PC-9 (cell line): ENCODE measurements around the gene CAMSAP3. TPM values are rescaled to one million over a fixed set of nuclear protein-coding genes. Genes with fewer than 3 reads are reported as not detected.

Experiments used
- BruUV-seq: library from RNA; stranded (reverse); fragments of 400-500 nt; replicated peaks from 2 replicates; lab custom pipeline; 2021; lab: Mats Ljungman, UMichigan
- CTCF ChIA-PET: fragments of 300-600 bp; sonication (Branson Sonifier 250); formaldehyde crosslinking; loops from one replicate; lab custom pipeline; 2022; ENCODE audit warnings: antibody characterized with exemption; lab: Charles Lee
- POLR2A ChIA-PET: fragments of 300-600 bp; sonication (Branson Sonifier 250); formaldehyde crosslinking; loops from one replicate; lab custom pipeline; 2022; ENCODE audit warnings: antibody characterized with exemption; ENCODE audit not compliant: unreplicated experiment; lab: Charles Lee
- DNase-seq, 2 experiments: peaks; one replicate each; pipeline versions ENCODE4 v3.0.0 to v3.0.0-alpha.2; 2015 to 2022; ENCODE audit warnings: mixed read lengths in 1 of 2
- H2AFZ ChIP-seq: fragments of 200-600 bp; sonication (generic); 2 replicates; pipeline ENCODE4 v1.8.1; 2017; ENCODE audit warnings: antibody characterized with exemption
- H3F3A ChIP-seq: fragments of 200-600 bp; sonication (generic); 2 replicates; pipeline ENCODE4 v1.8.1; 2017; ENCODE audit warnings: antibody characterized with exemption, mild to moderate bottlenecking, low read depth; ENCODE audit not compliant: insufficient read depth
- H3K27ac ChIP-seq: fragments of 200-600 bp; sonication (generic); 2 replicates; pipeline ENCODE4 v1.6.1; 2016; ENCODE audit warnings: mixed run types
- H3K27me3 ChIP-seq: fragments of 200-600 bp; sonication (generic); 2 replicates; pipeline ENCODE4 v1.6.1; 2016; ENCODE audit warnings: low read depth, mixed run types; ENCODE audit not compliant: insufficient read depth
- H3K36me3 ChIP-seq: fragments of 200-600 bp; sonication (generic); 2 replicates; pipeline ENCODE4 v1.6.1; 2016; ENCODE audit warnings: low read depth, mixed run types
- H3K4me1 ChIP-seq: fragments of 200-600 bp; sonication (generic); replicated peaks from 2 replicates; pipeline ENCODE4 v1.6.1; 2016; ENCODE audit warnings: mixed run types; ENCODE audit not compliant: insufficient read depth
- H3K4me2 ChIP-seq: fragments of 200-600 bp; sonication (generic); 2 replicates; pipeline ENCODE4 v1.6.1; 2017; ENCODE audit warnings: mixed run types
- H3K4me3 ChIP-seq: fragments of 200-600 bp; sonication (generic); 2 replicates; pipeline ENCODE4 v1.6.1; 2016; ENCODE audit warnings: mixed run types
- H3K79me2 ChIP-seq: fragments of 200-600 bp; sonication (generic); 2 replicates; pipeline ENCODE4 v1.6.1; 2017; ENCODE audit warnings: low read depth, mixed run types
- H3K9me2 ChIP-seq: fragments of 200-600 bp; sonication (generic); 2 replicates; pipeline ENCODE4 v1.8.1; 2017; ENCODE audit warnings: mild to moderate bottlenecking; ENCODE audit not compliant: insufficient read depth
- H3K9me3 ChIP-seq: fragments of 200-600 bp; sonication (generic); 2 replicates; pipeline ENCODE4 v1.8.1; 2016; ENCODE audit warnings: low read depth; ENCODE audit not compliant: insufficient read depth
- H4K20me1 ChIP-seq: fragments of 200-600 bp; sonication (generic); 2 replicates; pipeline ENCODE4 v1.8.1; 2017; ENCODE audit not compliant: insufficient read depth
- EZH2 ChIP-seq: fragments of 200-600 bp; sonication (generic); IDR thresholded peaks from 2 replicates; pipeline ENCODE4 v1.8.0; 2017; ENCODE audit warnings: antibody characterized with exemption, low read depth
- intact Hi-C: fragments of 100-400 bp; cut with micrococcal nuclease; formaldehyde crosslinking; loops from one replicate; pipeline ENCODE4 v1.10.0; 2022; ENCODE audit not compliant: unreplicated experiment
- total RNA-seq: library from RNA; stranded (reverse); gene quantifications from 2 replicates; pipeline ENCODE4 v1.2.3, GENCODE V29; 2021
- TF ChIP-seq, protein P1 (sequence below): fragments of 200-600 bp; sonication (generic); conservative IDR thresholded peaks from 2 replicates; pipeline ENCODE4 v1.6.1; 2017; ENCODE audit warnings: mixed run types, antibody characterized with exemption, mild to moderate bottlenecking, moderate library complexity

The CAMSAP3 gene
- total RNA-seq, 1 experiment from 2014 or later: 25.9 TPM

DNA sequence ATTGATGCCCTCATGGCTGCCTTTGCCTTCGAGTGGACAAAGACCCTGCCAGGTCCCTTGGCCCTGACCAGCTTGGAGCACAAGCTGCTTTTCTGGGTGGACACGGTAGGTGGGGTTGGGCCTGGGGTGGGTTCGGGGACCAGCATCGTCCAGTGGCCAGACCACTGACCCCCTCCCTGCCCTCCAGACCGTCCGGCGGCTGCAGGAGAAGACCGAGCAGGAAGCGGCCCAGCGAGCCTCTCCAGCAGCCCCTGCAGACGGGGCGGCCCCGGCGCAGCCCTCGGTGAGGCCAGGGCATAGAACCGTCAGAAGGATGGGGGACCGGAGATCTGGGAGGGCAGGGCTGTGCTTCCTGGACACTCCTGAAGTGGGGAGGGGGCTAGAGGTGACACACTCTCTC is 10.6 kb downstream of the CAMSAP3 start:
- CTCF ChIA-PET: interaction anchor here (0.6 to 1.3 kb wide), 2 partner anchors 38 to 317 kb away, joined by 5 to 12 read pairs; no protein-coding TSS in a partner anchor

DNA sequence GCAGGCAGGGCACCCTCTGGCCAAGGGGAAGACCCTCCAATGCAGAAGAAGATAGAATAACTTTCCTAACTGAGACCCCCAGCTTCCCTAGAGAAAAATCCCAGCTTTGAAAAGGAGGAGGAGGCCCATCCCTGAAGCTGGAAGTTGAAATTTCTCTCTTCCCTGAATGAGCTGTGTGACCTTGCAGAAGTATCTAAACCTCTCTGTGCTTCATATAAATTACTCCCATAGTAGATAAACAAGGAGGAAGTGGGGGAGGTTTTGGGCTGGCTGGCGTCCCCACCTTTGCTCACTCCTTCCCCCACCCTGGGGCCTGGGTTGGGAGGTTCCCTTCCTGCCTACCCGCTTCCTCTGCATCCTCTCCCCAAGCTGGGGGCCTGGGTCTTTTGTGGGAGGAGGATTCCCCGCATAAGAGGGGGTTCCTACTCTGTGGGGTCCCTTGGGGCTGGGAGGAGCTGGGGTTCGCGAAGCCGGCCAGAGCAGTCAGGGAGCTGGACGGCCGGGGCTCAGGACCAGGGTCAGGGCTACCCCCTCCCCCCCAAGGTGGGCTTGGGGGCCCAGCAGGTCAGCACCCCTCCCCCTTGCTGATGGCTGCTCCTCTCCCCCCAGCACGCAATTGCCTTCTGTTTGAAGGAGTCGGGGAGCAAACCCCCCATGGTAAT is 11.7 kb downstream of the CAMSAP3 start:
- DNase-seq: no peak
- Histone ChIP-seq H3K4me3 (no peak overlapping the region), H3K9me3 (no peaks in the 10 kb centered on the region), H3K36me3 (no peaks in the 10 kb centered on the region; the same call in 1 of the 2 replicates), H3K27ac (no peak overlapping the region), H4K20me1 (peaks cover 21% of the 10 kb centered on the region; the same call in 1 of the 2 replicates), H3K4me2 (no peak overlapping the region), H3K9me2 (no peaks in the 10 kb centered on the region), H3F3A (peaks cover 30% of the 10 kb centered on the region; the same call in 1 of the 2 replicates), H3K79me2 (0 out of 2 replicates have a peak, but pooled peaks cover under 1% of the 10 kb centered on the region), H3K27me3 (no peaks in the 10 kb centered on the region), H2AFZ (no peak overlapping the region), H3K4me1 (no peaks in the 10 kb centered on the region)
- CTCF ChIA-PET: no interaction called here
- POLR2A ChIA-PET: no interaction called here
- BruUV-seq: no TSS peak
- intact Hi-C loops: no loop called here
- TF ChIP-seq, protein P1, sequence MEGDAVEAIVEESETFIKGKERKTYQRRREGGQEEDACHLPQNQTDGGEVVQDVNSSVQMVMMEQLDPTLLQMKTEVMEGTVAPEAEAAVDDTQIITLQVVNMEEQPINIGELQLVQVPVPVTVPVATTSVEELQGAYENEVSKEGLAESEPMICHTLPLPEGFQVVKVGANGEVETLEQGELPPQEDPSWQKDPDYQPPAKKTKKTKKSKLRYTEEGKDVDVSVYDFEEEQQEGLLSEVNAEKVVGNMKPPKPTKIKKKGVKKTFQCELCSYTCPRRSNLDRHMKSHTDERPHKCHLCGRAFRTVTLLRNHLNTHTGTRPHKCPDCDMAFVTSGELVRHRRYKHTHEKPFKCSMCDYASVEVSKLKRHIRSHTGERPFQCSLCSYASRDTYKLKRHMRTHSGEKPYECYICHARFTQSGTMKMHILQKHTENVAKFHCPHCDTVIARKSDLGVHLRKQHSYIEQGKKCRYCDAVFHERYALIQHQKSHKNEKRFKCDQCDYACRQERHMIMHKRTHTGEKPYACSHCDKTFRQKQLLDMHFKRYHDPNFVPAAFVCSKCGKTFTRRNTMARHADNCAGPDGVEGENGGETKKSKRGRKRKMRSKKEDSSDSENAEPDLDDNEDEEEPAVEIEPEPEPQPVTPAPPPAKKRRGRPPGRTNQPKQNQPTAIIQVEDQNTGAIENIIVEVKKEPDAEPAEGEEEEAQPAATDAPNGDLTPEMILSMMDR: no peak
- TF ChIP-seq EZH2: no peak

More for the DNA sequence above, 10.6 kb downstream of the CAMSAP3 start:
- H4K20me1 ChIP-seq: peaks cover 21% of the 10 kb centered on the region; the same call in 1 of the 2 replicates
- no TSS peak for BruUV-seq
- no peaks in the 10 kb centered on the region for H3K9me3 ChIP-seq
- intact Hi-C loops: no loop called here
- no peak for DNase-seq
- POLR2A ChIA-PET: no interaction called here
- no peak overlapping the region for H3K27ac ChIP-seq
- no peak overlapping the region for H3K4me2 ChIP-seq
- H2AFZ ChIP-seq: no peak overlapping the region
- H3K79me2 ChIP-seq: peaks cover 8% of the 10 kb centered on the region; the same call in 1 of the 2 replicates
- TF ChIP-seq, protein P1: no peak
- TF ChIP-seq EZH2: no peak
- H3K4me1 ChIP-seq: no peaks in the 10 kb centered on the region
- H3K9me2 ChIP-seq: no peaks in the 10 kb centered on the region
- no peaks in the 10 kb centered on the region; the same call in 1 of the 2 replicates for H3K36me3 ChIP-seq
- H3F3A ChIP-seq: peaks cover 31% of the 10 kb centered on the region; the same call in 1 of the 2 replicates
- H3K4me3 ChIP-seq: no peak overlapping the region
- H3K27me3 ChIP-seq: no peaks in the 10 kb centered on the region

DNA sequence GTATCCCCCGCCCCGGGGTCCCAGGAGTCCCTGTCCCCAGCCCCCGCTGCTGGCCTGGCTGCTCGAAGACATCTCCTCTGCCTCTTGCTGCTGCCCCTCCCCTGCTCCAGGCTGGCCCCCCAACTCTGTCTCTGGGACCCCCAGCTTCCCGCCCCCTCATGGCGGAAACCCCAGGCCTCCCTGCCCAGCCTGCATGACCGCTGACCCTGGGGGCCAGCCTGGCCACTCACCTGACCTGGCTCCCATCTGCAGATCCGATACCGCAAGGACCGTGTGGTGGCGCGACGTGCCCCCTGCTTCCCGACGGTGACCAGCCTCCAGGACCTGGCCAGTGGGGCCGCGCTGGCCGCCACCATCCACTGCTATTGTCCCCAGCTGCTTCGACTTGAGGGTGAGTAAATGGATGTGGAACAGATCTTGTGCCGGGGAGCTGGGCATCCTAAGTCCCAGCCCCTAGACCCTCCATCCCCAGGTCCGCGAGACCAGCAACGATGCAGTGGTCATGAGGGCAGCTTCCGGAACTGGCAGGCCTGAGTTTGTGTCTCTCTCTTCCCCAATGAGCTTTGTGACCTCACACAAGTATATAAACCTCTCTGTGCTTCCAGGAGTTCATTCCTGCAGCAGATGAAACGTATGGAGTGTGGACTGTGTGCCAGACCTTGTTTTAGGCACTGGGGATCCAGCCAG is 12.4 kb downstream of the CAMSAP3 start:
- POLR2A ChIA-PET: no interaction called here

More for the DNA sequence above, 12.4 kb downstream of the CAMSAP3 start:
- Histone ChIP-seq H3F3A (peaks cover 29% of the 10 kb centered on the region; the same call in 1 of the 2 replicates), H3K4me3 (no peak overlapping the region), H3K36me3 (no peaks in the 10 kb centered on the region; the same call in 1 of the 2 replicates), H3K4me1 (no peaks in the 10 kb centered on the region), H3K27me3 (no peaks in the 10 kb centered on the region), H3K79me2 (no peaks in the 10 kb centered on the region), H3K9me3 (no peaks in the 10 kb centered on the region), H4K20me1 (peaks cover 19% of the 10 kb centered on the region; the same call in 1 of the 2 replicates), H3K27ac (no peak overlapping the region), H3K4me2 (no peak overlapping the region), H3K9me2 (no peaks in the 10 kb centered on the region), H2AFZ (no peak overlapping the region)
- CTCF ChIA-PET: interaction anchor here (0.6 kb wide), 1 partner anchor 472 kb away, joined by 5 read pairs; no protein-coding TSS in a partner anchor
- DNase-seq: peak in 1 of 2 experiments; percentile 12
- BruUV-seq: no TSS peak
- no peak for TF ChIP-seq EZH2
- TF ChIP-seq, protein P1: no peak
- intact Hi-C loops: no loop called here
